ENCODE results near the gene SPINT1.

- TF ChIP-seq YY1 (IDR thresholded peaks at IDR 0.05; ENCODE audit: insufficient read depth, insufficient read length) (no peak), ZNF274 (IDR thresholded peaks at IDR 0.05; ENCODE audit: low read depth, low read length) (no peak), SUZ12 (IDR thresholded peaks at IDR 0.05; ENCODE audit: extremely low read depth, insufficient read depth, insufficient read length) (no peak)
Measured at GRCh38 chr15:40858706-40859105, 14.9 kb downstream of the SPINT1 start.
